GM10248 (cell line): ENCODE data around the gene CCK.

Source experiments
- CTCF ChIA-PET: fragments of 300-600 bp; sonication (Branson Sonifier 250); formaldehyde crosslinking; extraction: SDS; loops from one replicate; lab custom pipeline; 2021; ENCODE audit warnings: antibody characterized with exemption; lab: Yijun Ruan, JAX
- POLR2A ChIA-PET: fragments of 350-650 bp; sonication (Branson Sonifier 250); formaldehyde crosslinking; extraction: SDS; loops from one replicate; lab custom pipeline; 2020; ENCODE audit warnings: antibody characterized with exemption; lab: Yijun Ruan, JAX
- DNase-seq: peaks from one replicate; pipeline ENCODE4 v3.0.0; 2012; ENCODE audit errors: extremely low spot score
- CTCF ChIP-seq: IDR thresholded peaks from 2 replicates; pipeline ENCODE4 v1.5.1; 2012; ENCODE audit warnings: mild to moderate bottlenecking, low read depth; ENCODE audit errors: extremely low read depth, missing control alignments, control extremely low read depth

CCK gene

GRCh38 chr3:42224178-42224577, 41.8 kb downstream of the CCK start:
- ChIA-PET CTCF (interaction anchor here (0.8 to 2.1 kb wide), 6 partner anchors 23 to 327 kb away, joined by 3 to 7 read pairs (median 3); no protein-coding TSS in a partner anchor), POLR2A (no interaction called here)
- no peak for TF ChIP-seq CTCF
- no peak for DNase-seq

DNA sequence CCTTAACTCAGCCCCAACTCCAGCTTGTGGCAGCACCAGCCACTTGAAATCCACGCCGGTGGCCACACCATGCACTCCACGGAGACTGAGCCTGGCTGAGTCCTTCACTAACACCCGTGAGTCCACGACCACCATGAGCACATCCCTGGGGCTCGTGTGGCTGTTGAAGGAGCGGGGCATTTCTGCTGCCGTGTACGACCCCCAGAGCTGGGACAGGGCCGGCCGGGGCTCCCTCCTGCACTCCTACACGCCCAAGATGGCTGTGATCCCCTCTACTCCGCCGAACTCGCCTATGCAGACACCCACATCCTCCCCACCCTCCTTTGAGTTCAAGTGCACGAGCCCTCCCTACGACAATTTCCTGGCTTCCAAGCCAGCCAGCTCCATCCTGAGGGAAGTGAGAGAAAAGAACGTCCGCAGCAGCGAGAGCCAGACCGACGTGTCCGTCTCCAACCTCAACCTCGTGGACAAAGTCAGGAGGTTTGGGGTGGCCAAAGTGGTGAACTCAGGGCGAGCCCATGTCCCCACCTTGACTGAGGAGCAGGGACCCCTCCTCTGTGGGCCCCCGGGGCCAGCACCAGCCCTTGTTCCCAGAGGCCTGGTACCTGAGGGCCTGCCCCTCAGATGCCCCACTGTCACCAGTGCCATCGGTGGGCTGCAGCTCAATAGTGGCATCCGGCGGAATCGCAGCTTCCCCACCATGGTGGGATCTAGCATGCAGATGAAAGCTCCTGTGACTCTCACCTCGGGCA, 42.9 kb downstream of the CCK start:
- ChIA-PET CTCF (interaction anchor here (0.8 to 2.1 kb wide), 5 partner anchors 24 to 220 kb away, joined by 3 to 7 read pairs (median 3); no protein-coding TSS in a partner anchor), POLR2A (no interaction called here)
- TF ChIP-seq CTCF: no peak
- no peak for DNase-seq

DNA sequence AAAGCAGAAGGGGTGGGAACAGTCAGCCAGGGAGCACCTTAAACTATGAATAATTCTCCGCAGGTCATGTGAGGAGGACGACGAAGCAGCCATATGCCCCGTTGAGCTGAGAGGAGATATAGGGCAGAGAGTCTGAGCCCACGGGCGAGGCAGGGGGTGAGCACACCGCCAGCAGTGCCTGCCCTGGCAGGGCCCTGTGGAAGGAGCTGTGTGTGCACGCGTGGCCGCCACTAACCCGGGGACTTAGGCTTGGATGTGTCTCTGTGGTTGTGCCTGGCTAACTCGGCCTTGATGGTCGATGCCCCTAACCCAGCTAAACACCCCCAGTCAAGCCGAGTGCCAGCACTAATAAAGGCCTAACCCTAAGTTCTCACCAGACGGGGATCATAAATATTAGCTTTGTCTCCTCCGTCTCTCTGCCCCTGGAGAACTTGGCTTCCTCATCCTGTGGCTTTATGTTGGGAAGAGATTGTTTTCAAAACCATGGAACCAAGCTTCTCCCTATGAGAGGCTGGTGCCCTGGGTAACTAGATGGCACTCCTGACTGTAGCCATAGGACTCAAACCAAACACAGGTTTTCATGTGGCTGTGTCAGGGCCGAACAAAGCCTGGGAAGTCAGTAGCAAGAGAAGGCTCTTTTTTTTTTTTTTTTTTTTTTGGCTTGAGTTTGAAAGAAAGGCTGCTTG, 45.4 kb downstream of the CCK start:
- CTCF ChIA-PET: interaction anchor here (0.7 to 3.4 kb wide), 5 partner anchors 10 to 30 kb away, joined by 3 to 16 read pairs (median 4); no protein-coding TSS in a partner anchor

DNA sequence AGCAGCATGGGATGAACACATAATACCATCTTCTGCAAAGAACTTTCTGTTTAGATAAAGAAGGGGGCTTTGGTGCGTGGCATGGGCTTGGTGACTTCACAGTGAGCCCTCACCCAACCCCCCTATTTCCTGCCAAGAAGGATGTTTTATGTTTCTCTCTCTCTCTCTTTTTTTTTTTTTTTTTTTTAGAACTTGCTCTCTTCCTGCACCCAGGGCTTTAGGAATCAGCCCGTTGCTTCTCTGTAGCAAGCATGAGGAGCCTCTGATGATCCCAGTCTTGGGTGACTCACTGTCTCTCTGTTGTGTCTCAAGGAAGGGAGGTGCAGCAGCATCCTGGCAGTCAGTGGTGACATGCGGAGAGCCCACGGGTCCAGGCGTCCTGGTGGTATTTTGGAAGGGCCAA, 49.1 kb downstream of the CCK start:
- CTCF ChIA-PET: interaction anchor here (1.4 to 4.7 kb wide), 3 partner anchors 12 to 98 kb away, joined by 3 to 30 read pairs (median 4); no protein-coding TSS in a partner anchor
- no peak for TF ChIP-seq CTCF
- DNase-seq: no peak
- POLR2A ChIA-PET: no interaction called here

More for the DNA sequence above, 45.4 kb downstream of the CCK start:
- POLR2A ChIA-PET: no interaction called here
- TF ChIP-seq CTCF: no peak
- DNase-seq: no peak

DNA sequence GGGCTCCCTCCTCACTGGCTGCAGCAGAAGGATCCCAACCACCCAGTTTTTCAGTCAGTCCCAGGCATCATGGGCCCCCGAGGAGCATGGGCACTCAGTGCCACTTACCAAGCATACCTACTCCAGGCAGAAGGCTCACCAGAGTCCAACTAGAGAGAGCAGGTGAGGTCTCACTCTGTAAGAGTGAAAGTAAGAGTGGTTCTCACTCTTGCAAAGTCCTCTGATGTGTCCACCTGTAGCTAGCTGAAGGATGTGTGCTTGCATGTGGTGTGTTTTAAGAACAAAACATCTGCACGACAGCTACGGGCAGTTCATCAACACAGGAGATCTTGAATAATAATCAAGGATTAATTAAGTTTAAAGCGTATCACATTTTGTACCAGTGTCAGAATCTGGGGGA, 49.7 kb downstream of the CCK start:
- CTCF ChIA-PET: interaction anchor here (1.1 to 4.7 kb wide), 4 partner anchors 13 to 324 kb away, joined by 3 to 30 read pairs (median 4); no protein-coding TSS in a partner anchor
- POLR2A ChIA-PET: no interaction called here
- no peak for DNase-seq
- TF ChIP-seq CTCF: no peak

GRCh38 chr3:42214565-42215283, 51.3 kb downstream of the CCK start:
- ChIA-PET POLR2A (interaction anchor here (0.6 kb wide), 1 partner anchor 200 kb away, joined by 3 read pairs; no protein-coding TSS in a partner anchor), CTCF (interaction anchor here (1.0 to 4.7 kb wide), 5 partner anchors 10 to 242 kb away, joined by 3 to 30 read pairs (median 5); no protein-coding TSS in a partner anchor)
- TF ChIP-seq CTCF: no peak
- peak; percentile 54 for DNase-seq
